HFFc6 (cell line): ENCODE measurements around the gene TRMU. TPM values are rescaled to one million over a fixed set of nuclear protein-coding genes. Genes with fewer than 3 reads are reported as not detected.
"Not testable (repeated sequence)": the region's sequence is repeated elsewhere in the genome, so short reads cannot be mapped to it uniquely, and the experiment has no call there.

Experiments used
- DNase-seq: peaks from one replicate; pipeline ENCODE4 v3.0.0-alpha.2; 2018
- H3K27ac Mint-ChIP-seq: 2 replicates; pipeline ENCODE4 v1.8.0; 2020; ENCODE audit warnings: mild to moderate bottlenecking, mixed read lengths
- H3K27me3 Mint-ChIP-seq: 2 replicates; pipeline ENCODE4 v1.8.0; 2021; ENCODE audit warnings: mild to moderate bottlenecking, moderate library complexity, mixed read lengths; ENCODE audit not compliant: insufficient read depth
- H3K36me3 Mint-ChIP-seq: 2 replicates; pipeline ENCODE4 v1.8.0; 2021; ENCODE audit warnings: low read depth, mixed read lengths
- H3K4me1 Mint-ChIP-seq: 2 replicates; pipeline ENCODE4 v1.8.0; 2020; ENCODE audit warnings: low read depth, mixed read lengths
- H3K4me3 Mint-ChIP-seq: 2 replicates; pipeline ENCODE4 v1.8.0; 2020; ENCODE audit warnings: mild to moderate bottlenecking, moderate library complexity, mixed read lengths
- H3K9me3 Mint-ChIP-seq: 2 replicates; pipeline ENCODE4 v1.8.0; 2020; ENCODE audit warnings: mild to moderate bottlenecking, mixed read lengths
- CTCF ChIP-seq: fragments of 200-600 bp; sonication (generic); IDR thresholded peaks from 2 replicates; pipeline ENCODE4 v1.5.0; 2021; ENCODE audit warnings: antibody characterized with exemption, mild to moderate bottlenecking
- total RNA-seq, 6 experiments: library from RNA; stranded (reverse); fragmentation: NEBNext Ultra II Directional; extraction: Animal tissue kit (Norgen Biotek cat#: 25700); gene quantifications; 2 replicates in 1 of 6; 3 replicates in 5 of 6; pipeline ENCODE4 v1.2.3, GENCODE V29; 2021

TRMU gene
- total RNA-seq, 6 experiments from 2014 or later: 26.4 to 36.4 (median 32.4) TPM

DNA sequence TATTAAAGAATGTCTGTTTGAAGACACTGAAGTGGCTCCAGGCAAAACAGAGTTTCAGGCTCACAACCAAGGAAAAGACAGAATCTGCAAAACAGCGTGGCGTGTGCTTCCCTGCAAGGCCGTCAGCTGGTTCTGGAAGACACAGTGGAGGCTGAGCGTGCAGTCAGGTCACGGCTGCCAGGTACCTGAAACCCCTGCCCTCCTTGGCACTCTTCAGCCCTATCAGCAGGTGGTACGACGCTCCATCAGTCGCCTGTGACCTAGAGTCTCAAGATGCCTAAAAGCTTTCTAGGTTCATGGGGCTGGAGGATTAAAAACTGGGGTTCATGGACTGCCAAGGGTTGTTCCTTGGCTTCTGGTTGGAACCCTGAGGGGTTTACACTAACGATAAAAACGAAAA lies 65.9 kb downstream of the TRMU start:
- H3K4me1 Mint-ChIP-seq: no peaks in the 10 kb centered on the region

DNA sequence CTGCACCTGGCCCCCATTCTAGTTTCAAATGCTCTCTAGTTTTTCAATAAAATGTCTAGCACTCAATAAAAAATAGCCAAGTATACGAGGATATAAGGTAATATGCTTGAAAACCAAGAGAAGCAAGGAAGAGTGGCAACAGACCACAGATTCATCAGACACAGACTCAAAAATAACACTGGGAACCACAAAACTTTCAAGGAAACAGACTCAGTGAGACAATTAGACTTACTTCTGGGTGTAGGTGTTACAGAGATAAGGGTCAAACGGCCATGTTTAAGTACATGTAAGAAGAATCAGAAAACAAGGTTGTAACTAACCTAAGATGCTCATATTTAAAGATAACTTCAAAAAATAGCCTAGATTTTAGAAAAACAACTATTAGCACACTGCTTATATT lies 67.0 kb downstream of the TRMU start:
- Mint-ChIP-seq H3K27me3 (peaks cover 16% of the 10 kb centered on the region), H3K4me3 (no peak overlapping the region), H3K36me3 (no peaks in the 10 kb centered on the region), H3K27ac (no peak overlapping the region), H3K9me3 (no peaks in the 10 kb centered on the region), H3K4me1 (no peaks in the 10 kb centered on the region)
- no peak for DNase-seq
- TF ChIP-seq CTCF: no peak

More for the DNA sequence above, 65.9 kb downstream of the TRMU start:
- Mint-ChIP-seq H3K27ac (no peak overlapping the region), H3K36me3 (no peaks in the 10 kb centered on the region), H3K27me3 (peaks cover 14% of the 10 kb centered on the region), H3K4me3 (no peak overlapping the region), H3K9me3 (no peaks in the 10 kb centered on the region)
- no peak for TF ChIP-seq CTCF
- DNase-seq: no peak

GRCh38 chr22:46403880-46404279 lies 68.4 kb downstream of the TRMU start:
- H3K9me3 Mint-ChIP-seq, H3K4me1 Mint-ChIP-seq, H3K27ac Mint-ChIP-seq, H3K36me3 Mint-ChIP-seq, DNase-seq, H3K4me3 Mint-ChIP-seq: not testable (repeated sequence)
- H3K27me3 Mint-ChIP-seq: peaks cover 18% of the 10 kb centered on the region

DNA sequence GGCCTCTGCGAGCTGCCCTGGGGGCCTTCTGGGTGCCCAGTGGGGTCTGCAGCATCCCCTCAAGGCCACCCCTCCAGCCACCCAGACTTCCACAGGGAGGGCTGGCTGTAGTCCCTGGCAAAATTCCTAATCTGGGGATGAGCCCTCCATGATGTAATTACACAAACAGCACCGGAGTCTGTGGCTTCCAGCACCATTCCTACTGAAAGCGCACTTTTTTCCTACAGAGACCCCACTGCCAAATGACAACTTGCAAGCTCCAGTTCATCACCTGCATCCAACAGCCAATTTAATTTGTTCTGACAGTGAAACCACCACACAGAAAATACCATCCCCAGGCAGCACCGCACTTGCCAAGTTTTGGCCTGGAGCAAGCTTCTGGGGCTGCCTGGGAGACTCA lies 70.4 kb downstream of the TRMU start:
- Mint-ChIP-seq H3K9me3 (no peaks in the 10 kb centered on the region), H3K36me3 (no peaks in the 10 kb centered on the region), H3K27ac (no peak overlapping the region), H3K4me1 (no peaks in the 10 kb centered on the region), H3K4me3 (no peak overlapping the region), H3K27me3 (peaks cover 14% of the 10 kb centered on the region)
- TF ChIP-seq CTCF: no peak
- no peak for DNase-seq

GRCh38 chr22:46406349-46406748 lies 70.8 kb downstream of the TRMU start:
- H3K27ac Mint-ChIP-seq: no peak overlapping the region
- H3K36me3 Mint-ChIP-seq: no peaks in the 10 kb centered on the region
- H3K27me3 Mint-ChIP-seq: peaks cover 14% of the 10 kb centered on the region
- no peak for TF ChIP-seq CTCF
- no peaks in the 10 kb centered on the region for H3K4me1 Mint-ChIP-seq
- no peak overlapping the region for H3K4me3 Mint-ChIP-seq
- no peak for DNase-seq
- no peaks in the 10 kb centered on the region for H3K9me3 Mint-ChIP-seq

DNA sequence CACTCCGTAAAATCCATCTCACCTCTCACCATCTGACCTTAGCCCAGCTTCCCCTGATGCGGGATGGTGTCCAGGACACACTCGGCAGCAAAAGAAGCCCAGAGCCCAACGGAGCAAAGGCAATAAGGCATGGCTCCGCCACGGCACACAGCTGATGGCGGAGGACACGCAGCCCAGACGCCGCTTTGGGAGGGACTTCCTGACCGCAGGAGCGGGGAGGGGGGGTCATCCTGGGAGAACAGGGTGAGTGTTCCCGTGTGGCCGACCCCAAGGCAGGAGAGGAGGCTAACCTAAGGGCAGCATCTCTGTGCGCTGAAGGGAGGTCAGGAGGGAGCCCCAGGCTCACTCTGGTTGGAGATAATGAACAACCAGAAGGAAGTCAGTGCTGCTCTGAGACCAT lies 71.3 kb downstream of the TRMU start:
- H3K27ac Mint-ChIP-seq: no peak overlapping the region
- peaks cover 14% of the 10 kb centered on the region for H3K27me3 Mint-ChIP-seq
- no peak overlapping the region for H3K4me3 Mint-ChIP-seq
- H3K4me1 Mint-ChIP-seq: no peaks in the 10 kb centered on the region
- H3K36me3 Mint-ChIP-seq: no peaks in the 10 kb centered on the region
- no peaks in the 10 kb centered on the region for H3K9me3 Mint-ChIP-seq
- DNase-seq: no peak
- TF ChIP-seq CTCF: no peak

Other genes starting within 250 kb of the TRMU start
- gene PPARA, start 185.2 kb upstream of the TRMU start, total RNA-seq: 10 to 100 TPM; 14.1 to 16.0 (median 15.1) TPM
- 1 to 10 TPM; 6.4 to 9.3 (median 7.6) TPM for gene CDPF1, start 85.4 kb upstream of the TRMU start, total RNA-seq
- not detected for gene PKDREJ, start 72.4 kb upstream of the TRMU start, total RNA-seq
- gene TTC38, start 67.7 kb upstream of the TRMU start, total RNA-seq: 10 to 100 TPM; 31.2 to 38.6 (median 36.6) TPM
- 10 to 100 TPM; 12.4 to 30.5 (median 27.9) TPM for gene GTSE1, start 38.8 kb upstream of the TRMU start, total RNA-seq
- 1 to 10 TPM; 4.7 to 8.2 (median 6.5) TPM for gene CELSR1, start 201.9 kb downstream of the TRMU start, total RNA-seq